Medulla oblongata (tissue), 1 donor: ENCODE measurements around the gene ZNF24.
A peak's percentile ranks its signal among the peaks of the same experiment; 100 is the strongest.

ENCODE experiments used
- DNase-seq: peaks from one replicate; pipeline ENCODE4 v3.0.0-alpha.2; 2015; ENCODE audit errors: extremely low spot score

The ZNF24 gene

GRCh38 chr18:35343936-35344735 is at the start of gene ZNF24:
Gene ZNF24 (minus strand): TSS chr18:35344420. CDS start chr18:35340650, 3,770 bp downstream.
- DNase-seq, result peak; percentile 98

- DNase-seq, result no peak
These were observed 49.5 kb upstream of the ZNF24 start for GRCh38 chr18:35393716-35394115.

GRCh38 chr18:35392375-35392774 is 48.2 kb upstream of the ZNF24 start:
- DNase-seq, result no peak

- no peak for DNase-seq
These were observed 46.9 kb upstream of the ZNF24 start for GRCh38 chr18:35390951-35391700.

- DNase-seq, result peak; percentile 32
These were observed 44.9 kb upstream of the ZNF24 start for GRCh38 chr18:35389095-35389618.

GRCh38 chr18:35387152-35387571 is 42.9 kb upstream of the ZNF24 start:
- DNase-seq, result no peak

GRCh38 chr18:35386600-35387100 is 42.4 kb upstream of the ZNF24 start:
- DNase-seq, result peak; percentile 94

GRCh38 chr18:35383136-35383535 is 38.9 kb upstream of the ZNF24 start:
- DNase-seq, result no peak

- no peak for DNase-seq
These were observed 35.2 kb upstream of the ZNF24 start for GRCh38 chr18:35379421-35379820.

- no peak for DNase-seq
These were observed 34.3 kb upstream of the ZNF24 start for GRCh38 chr18:35378574-35378896.

- DNase-seq, result no peak
These were observed 33.8 kb upstream of the ZNF24 start for GRCh38 chr18:35377875-35378573.

GRCh38 chr18:35376742-35377695 is 32.8 kb upstream of the ZNF24 start, which contains the start of gene ZNF396:
Gene ZNF396 (minus strand): TSS chr18:35377337. CDS start chr18:35374292, 3,045 bp downstream.
- peak; percentile 66 for DNase-seq

GRCh38 chr18:35376393-35376741 is 32.1 kb upstream of the ZNF24 start:
- no peak for DNase-seq

GRCh38 chr18:35374708-35375107 is 30.5 kb upstream of the ZNF24 start:
- no peak for DNase-seq

GRCh38 chr18:35371412-35372195 is 27.4 kb upstream of the ZNF24 start:
- no peak for DNase-seq

GRCh38 chr18:35369126-35369525 is 24.9 kb upstream of the ZNF24 start:
- no peak for DNase-seq

- DNase-seq, result no peak
These were observed 24.4 kb upstream of the ZNF24 start for GRCh38 chr18:35368595-35368994.

GRCh38 chr18:35362531-35362930 is 18.3 kb upstream of the ZNF24 start:
- no peak for DNase-seq

GRCh38 chr18:35361570-35362321 is 17.5 kb upstream of the ZNF24 start:
- DNase-seq, result no peak
